HG03066 (cell line): ENCODE results near the gene KRTAP4-2.
"Not testable (repeated sequence)": the region's sequence is repeated elsewhere in the genome, so short reads cannot be mapped to it uniquely, and the experiment has no call there.

Experiments used
- ATAC-seq: cut with Tn5 transposase; IDR thresholded peaks from one replicate; pipeline ENCODE4 v1.9.1; 2021; ENCODE audit warnings: low read depth; ENCODE audit not compliant: unreplicated experiment

Gene KRTAP4-2

DNA sequence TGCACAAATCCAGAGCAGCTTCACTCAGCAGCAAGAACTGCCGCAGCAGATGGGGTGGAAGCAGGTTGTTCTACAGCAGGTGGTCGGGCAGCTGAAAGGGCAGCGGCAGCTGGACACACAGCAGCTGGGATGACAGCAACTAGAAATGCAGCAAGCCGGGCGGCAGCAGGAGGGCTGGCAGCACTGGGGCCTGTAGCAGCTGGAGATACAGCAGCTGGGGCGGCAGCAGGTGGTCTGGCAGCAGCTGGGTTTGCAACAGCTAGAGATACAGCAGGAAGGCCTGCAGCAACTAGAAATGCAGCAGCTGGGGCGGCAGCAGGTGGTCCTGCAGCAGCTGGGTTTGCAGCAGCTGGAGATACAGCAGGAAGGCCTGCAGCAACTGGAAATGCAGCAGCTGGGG is 10.5 kb downstream of the KRTAP4-2 start:
- no peak for ATAC-seq

DNA sequence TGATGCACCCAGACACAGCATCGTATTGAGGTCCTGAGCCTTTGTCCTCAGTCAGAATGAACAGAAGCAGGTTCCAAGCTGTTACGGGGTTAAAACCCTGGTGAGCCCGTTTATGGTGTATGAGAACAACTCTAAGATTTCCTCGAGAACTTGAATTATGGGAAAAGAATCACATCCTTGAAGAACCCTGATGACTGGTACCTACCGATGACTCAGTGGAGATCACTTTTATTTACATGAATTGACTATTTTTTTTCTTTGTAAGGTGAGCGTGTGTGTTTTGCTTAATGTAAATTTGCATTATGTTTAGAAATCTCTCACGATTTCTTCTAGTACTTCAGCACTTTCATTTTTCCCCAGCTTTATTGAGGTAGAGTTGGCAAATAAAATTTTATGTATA is 14.2 kb downstream of the KRTAP4-2 start:
- no peak for ATAC-seq

DNA sequence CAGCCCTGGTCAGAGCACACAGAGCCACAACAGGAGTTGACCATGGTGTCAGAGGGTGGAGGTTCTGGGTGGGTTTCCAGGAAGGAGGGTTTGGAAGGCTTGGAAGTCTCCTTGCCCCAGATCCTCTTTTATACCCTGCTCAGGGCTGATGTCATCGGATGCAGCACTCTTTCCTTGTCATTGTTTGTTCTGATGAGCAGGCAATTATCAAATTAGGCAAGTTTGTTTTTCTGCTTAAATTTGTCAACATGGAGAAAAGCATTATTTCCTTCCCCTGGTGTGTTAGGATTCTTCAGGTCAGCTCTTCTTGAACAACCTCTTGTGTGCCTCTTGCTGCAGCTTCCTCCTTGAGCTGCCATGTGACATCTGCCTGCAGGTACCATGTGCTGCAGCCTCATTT is 17.4 kb downstream of the KRTAP4-2 start, which contains the start of gene KRTAP4-4:
TSS of gene KRTAP4-4 (minus strand) at position 101 of the 400 bp plus-strand sequence. CDS start at position 44, 57 bp downstream.
- ATAC-seq, result no peak

DNA sequence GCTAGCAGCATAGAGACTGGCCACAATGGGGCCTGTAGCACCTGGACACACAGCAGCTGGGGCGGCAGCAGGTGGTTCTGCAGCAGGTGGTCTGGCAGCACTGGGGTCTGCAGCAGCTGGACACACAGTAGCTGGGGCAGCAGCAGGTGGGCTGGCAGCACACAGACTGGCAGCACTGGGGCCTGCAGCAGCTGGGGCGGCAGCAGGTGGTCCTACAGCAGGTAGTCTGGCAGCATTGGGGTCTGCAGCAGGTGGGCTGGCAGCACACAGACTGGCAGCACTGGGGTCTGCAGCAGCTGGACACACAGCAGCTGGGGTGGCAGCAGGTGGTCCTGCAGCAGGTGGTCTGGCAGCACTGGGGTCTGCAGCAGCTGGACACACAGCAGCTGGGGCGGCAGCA is 17.8 kb downstream of the KRTAP4-2 start:
- ATAC-seq, result not testable (repeated sequence)

DNA sequence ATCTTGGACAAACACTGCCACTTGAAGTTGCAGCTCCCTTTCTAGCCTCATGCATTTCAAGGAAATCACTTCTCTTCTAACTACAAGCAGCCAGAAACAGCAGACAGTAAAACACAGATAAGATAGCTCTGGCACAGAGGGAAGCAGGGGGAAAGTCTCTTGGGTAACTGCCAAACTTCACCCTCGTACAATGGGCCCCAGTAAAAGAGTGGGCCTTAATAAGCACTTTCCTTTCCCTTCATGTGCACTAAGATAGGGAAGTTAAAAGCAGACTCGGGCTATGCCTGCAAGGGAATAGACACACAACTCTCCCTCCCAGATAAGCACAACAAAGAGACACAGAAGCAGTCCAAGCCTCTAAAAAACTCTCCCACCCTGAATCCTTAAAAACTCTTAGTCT is 24.2 kb downstream of the KRTAP4-2 start:
- ATAC-seq, result no peak

DNA sequence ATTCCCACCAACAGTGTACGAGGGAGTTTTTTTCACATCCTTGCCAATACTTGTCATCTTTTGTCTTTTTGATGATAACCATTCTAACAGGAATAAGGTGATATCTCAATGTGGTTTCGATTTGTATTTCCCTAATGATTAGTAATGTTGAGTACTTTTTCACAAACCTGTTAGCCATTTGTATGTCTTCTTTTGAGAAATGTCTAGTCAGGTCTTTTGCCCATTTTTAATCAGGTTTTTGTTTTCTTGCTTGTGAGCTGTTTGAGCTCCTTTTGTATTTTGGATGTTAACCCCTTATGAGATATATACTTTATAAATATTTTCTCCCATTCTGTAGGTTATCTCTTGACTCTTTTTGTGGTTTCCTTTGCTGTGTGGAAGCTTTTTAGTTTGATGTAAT is 26.5 kb downstream of the KRTAP4-2 start:
- ATAC-seq, result no peak

DNA sequence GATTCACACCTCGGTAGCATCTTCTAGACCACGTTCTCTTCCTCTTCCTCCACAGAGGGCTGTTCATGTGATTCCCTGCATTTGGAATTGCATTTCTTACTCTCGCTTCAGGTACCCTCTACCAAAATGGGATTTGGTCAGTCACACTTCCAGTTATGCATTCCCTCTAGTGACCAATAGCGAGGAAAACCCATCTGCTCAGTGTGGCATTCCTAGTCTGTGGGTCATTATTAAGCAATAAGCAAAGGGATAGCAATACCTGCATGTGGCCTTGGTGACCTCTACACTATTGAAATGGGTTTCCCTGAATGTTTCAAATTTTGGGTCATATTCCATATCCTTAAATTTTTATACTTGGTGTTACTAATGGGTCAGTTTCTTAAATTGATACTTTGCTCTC is 28.0 kb downstream of the KRTAP4-2 start:
- ATAC-seq, result no peak

DNA sequence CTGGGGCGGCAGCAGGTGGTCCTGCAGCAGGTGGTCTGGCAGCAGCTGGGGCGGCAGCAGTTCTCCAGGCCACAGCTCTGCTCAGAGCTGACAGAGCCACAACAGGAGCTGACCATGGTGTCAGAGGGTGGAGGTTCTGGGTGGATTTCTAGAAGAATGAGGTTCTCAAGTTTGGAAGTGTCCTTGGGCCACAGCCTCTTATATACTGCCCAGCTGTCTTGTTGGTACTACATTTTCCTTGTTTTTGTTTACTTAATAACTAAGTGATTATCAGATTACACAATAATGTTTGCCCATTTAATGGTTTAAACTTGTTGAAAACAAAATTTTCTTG is 28.4 kb downstream of the KRTAP4-2 start, which contains the start of gene KRTAP4-5:
TSS of gene KRTAP4-5 (minus strand) at position 174 of the 334 bp plus-strand sequence. CDS start at position 116, 58 bp downstream.
- ATAC-seq, result no peak

DNA sequence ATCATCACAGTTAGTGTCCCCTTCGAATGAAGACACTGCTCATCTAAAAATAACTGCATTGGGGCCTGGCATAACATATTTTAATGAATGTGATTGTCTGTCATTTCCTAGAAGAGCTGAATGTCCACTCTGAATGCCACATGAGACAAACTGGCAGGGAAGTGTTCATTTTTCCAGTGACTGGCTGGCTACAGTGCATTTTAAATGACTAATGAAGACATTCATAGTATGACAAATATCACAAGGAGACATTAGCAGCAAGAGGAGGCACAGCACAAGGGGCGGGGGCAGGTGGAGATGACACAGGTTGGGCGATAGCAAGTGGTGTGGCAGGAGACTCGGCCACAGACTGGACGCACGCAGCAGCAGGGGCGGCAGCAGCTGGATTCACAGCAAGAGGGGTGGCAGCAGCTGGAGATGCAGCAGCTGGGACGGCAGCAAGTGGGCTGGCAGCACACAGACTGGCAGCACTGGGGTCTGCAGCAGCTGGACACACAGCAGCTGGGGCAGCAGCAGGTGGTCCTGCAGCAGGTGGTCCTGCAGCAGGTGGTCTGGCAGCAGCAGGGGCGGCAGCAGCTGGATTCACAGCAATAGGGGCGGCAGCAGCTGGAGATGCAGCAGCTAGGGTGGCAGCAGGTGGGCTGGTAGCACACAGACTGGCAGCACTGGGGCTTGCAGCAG is 28.9 kb downstream of the KRTAP4-2 start:
- ATAC-seq, result not testable (repeated sequence)

DNA sequence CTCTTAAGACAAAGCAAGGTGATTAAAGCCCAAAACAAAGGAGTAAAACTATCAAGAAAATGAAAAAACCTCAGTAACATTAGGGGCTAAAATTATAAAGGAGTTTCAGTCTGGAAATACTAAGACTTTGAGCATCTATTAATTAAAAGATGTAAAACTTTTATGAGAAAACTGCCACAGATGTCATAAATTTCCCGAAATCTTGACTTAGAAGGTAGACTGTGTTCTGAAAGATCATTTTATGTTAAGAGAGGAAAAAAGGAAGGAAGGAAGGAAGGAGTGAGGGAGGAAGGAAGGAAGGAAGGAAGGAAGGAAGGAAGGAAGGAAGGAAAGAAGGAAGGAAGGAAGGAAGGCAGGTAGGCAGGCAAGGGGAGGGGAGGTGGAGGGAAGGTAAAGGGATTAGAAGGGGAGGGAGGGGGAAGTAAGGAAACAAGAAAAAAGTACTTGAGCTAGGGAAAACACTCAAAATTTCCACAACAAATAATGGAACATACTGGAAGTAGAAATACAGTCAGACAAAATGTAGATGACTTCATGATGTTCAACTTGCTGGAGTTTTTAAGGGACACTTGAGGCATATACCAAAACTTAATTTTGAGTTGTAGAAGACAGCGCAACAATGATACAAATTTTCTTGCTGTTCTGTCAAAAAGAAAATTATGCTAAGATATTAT is 30.4 kb downstream of the KRTAP4-2 start:
- no peak for ATAC-seq

DNA sequence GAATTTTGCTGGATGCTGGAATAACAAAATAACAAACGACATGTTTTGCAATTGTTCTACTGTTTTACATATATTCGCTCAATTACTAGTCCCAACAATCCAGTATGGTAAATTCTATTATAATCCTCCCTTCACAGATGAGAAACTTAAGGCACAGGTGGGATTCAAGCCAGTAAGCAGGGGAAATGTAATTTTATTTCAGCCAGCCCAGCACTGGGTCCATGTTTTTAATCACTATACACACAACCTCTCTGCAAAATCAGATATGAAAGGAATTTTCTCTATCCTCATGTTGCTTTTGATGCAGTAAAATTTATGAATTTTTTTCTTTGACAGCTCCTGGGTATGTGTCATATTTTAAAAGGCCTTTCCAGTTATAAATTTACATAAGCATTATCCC is 32.8 kb downstream of the KRTAP4-2 start:
- ATAC-seq, result no peak

DNA sequence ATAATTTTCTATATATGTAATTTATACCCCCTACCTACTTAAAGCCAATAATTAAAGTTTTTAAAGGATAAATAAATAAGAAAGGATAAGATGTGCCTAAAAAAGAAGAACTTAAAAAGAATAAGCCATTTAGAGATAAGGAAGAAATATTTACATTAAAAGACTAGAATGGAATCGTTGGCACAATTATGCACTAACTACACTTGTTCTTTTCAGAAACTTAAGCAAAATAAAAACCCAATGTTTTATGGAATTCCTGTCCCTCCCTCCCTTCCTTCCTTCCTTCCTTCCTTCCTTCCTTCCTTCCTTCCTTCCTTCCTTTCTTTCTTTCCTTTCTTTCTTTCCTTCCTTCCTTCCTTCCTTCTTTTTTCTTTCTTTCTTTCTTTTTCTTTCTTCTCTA is 33.2 kb downstream of the KRTAP4-2 start:
- ATAC-seq, result no peak

DNA sequence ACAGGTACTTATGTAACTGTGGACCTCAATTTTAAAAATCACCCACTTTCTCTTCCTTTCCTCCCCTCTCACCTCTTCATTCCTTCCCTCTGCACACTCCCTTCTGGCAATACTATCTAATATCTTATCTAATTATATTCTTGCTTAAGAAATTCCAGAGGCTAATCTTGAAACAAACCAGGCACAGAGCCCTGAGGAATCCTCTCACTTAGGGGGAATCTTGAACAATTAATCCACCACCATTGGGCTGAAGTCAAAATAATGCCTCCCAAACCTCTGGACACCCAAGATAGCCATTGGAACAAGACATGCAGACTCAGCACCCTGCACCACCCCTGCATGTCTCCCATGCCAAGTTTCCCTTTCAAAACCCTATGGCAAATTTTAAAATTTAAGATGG is 36.7 kb downstream of the KRTAP4-2 start:
- ATAC-seq, result no peak

DNA sequence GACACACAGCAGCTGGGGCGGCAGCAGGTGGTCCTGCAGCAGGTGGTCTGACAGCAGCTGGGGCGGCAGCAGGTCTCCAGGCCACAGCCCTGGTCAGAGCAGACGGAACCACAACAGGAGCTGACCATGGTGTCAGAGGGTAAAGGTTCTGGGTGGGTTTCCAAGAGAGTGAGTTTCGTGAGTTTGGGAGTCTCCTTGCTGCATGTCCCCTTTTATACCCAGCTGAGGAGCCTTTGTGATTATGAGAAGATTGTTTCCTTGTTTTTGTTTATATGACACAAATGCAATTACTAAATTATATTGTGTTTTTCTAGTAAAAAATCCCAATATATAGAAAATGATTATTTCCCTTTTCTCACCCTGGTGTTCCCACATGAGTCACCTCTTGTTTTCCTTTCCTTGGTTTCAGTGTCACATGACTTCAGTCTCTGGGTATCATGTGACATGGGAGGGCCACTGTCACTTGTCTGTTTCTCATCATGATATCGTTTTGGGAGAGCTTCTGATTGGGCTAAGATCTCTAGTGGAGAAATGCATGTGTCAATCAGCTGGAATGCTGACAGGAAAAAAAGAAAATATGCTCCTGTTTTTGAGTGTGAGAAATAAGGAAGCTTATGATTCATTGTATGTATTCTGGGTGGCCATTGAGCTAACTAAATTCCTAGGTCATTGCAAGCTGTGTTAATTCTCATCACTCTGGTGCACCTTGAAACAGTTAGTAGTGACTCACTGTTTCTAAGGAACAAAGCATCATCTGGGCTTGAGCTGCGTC is 37.5 kb downstream of the KRTAP4-2 start, which contains the start of gene KRTAP4-6:
TSS of gene KRTAP4-6 (minus strand) at position 185 of the 772 bp plus-strand sequence. CDS start at position 128, 57 bp downstream.
- no peak for ATAC-seq

DNA sequence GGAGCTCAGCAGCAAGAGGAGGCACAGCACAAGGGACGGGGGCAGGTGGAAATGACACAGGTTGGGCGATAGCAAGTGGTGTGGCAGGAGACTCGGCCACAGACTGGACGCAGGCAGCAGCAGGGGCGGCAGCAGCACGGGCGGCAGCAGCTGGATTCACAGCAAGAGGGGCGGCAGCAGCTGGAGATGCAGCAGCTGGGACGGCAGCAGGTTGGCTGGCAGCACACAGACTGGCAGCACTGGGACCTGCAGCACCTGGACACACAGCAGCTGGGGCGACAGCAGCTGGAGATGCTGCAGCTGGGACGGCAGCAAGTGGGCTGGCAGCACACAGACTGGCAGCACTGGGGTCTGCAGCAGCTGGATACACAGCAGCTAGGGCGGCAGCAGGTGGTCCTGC is 38.2 kb downstream of the KRTAP4-2 start:
- not testable (repeated sequence) for ATAC-seq

DNA sequence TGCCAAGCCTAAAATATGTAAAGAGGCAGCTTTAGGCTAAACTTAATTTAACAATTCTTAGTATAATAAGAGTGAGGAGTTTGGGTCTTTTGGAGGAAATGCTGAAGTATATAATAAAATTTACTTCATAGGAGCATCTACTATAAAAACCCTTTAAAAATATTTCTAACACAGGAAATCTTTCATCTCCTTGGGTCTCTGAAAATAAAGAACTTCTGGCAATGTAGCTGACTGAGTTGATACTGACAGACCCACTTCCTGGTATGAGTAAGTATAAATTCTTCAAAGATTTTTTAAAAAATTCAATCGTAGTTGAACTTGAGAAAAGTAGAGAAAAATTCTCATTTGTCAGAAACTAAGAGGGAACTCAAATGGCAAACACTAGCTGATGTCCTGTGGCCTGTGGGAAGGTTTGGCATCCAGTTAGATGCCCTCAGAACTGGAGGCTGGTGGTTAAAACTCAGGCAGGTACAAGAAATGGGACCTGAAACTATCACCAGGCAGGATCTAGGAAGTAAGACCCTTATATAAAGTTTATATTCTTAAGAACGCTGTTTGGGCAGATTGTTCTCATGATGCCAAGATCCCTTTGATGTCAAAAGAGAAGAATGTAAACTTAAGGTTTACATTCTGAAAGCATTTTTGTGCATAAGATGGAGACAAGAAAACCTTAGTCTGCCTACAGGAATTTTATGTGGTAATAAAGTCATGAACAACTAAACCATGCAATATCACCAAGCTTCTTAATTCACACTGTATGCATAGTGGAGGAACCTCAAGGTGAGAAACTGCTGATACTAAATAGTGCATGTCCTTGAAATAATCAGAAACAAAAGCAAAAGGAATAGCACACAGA is 43.9 kb downstream of the KRTAP4-2 start:
- no peak for ATAC-seq

DNA sequence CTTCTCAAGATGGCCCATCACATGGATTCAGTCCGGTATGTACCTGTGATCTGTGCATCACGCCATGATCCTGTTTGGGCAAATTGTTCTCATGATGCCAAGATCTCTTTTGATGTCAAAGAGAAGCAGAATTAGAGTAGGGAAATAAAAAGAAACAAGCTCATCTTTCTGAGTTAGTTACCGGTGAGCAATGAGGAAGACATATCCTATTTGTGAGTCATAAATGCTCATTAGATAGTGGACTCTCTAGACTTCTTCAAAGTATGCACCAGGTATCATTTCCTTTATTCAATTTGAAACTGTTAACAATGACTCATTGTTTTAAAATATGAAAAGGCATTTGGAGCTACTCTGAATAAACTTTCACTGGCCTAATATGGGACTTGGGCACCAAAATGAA is 46.0 kb downstream of the KRTAP4-2 start:
- ATAC-seq, result no peak
